ENCODE measurements around the gene USP3.

USP3 gene

GRCh38 chr15:63605816-63606215 lies 101.4 kb downstream of the USP3 start:
- in situ Hi-C loops (cut with MboI; ENCODE audit: low pct_unique_long_range_greater_than_20kb, low sequenced_read_pairs, unreplicated experiment), result loop anchor here (25.0 kb wide), 1 partner anchor 456 kb away; no protein-coding TSS in a partner anchor
- no peak for DNase-seq (ENCODE audit: low spot score)
- no peak for TF ChIP-seq CTCF (IDR thresholded peaks at IDR 0.05; ENCODE audit: extremely low read depth, insufficient read depth, missing control alignments)

- TF ChIP-seq CTCF (IDR thresholded peaks at IDR 0.05; ENCODE audit: extremely low read depth, insufficient read depth, missing control alignments), result no peak
- in situ Hi-C loops (cut with MboI; ENCODE audit: low pct_unique_long_range_greater_than_20kb, low sequenced_read_pairs, unreplicated experiment), result loop anchor here (25.0 kb wide), 1 partner anchor 456 kb away; no protein-coding TSS in a partner anchor
- no peak for DNase-seq (ENCODE audit: low spot score)
Measured at GRCh38 chr15:63606308-63606707, 101.9 kb downstream of the USP3 start.

- no peak for DNase-seq (ENCODE audit: low spot score)
- TF ChIP-seq CTCF (IDR thresholded peaks at IDR 0.05; ENCODE audit: extremely low read depth, insufficient read depth, missing control alignments), result no peak
- in situ Hi-C loops (cut with MboI; ENCODE audit: low pct_unique_long_range_greater_than_20kb, low sequenced_read_pairs, unreplicated experiment), result loop anchor here (25.0 kb wide), 1 partner anchor 453 kb away; no protein-coding TSS in a partner anchor
Measured at GRCh38 chr15:63608989-63609388, 104.6 kb downstream of the USP3 start.

GRCh38 chr15:63609448-63609847 lies 105.1 kb downstream of the USP3 start:
- DNase-seq (ENCODE audit: low spot score), result no peak
- no peak for TF ChIP-seq CTCF (IDR thresholded peaks at IDR 0.05; ENCODE audit: extremely low read depth, insufficient read depth, missing control alignments)
- in situ Hi-C loops (cut with MboI; ENCODE audit: low pct_unique_long_range_greater_than_20kb, low sequenced_read_pairs, unreplicated experiment), result loop anchor here (25.0 kb wide), 1 partner anchor 453 kb away; no protein-coding TSS in a partner anchor

- TF ChIP-seq CTCF (IDR thresholded peaks at IDR 0.05; ENCODE audit: extremely low read depth, insufficient read depth, missing control alignments), result peak; percentile 84
- peak; percentile 83 for DNase-seq (ENCODE audit: low spot score)
- in situ Hi-C loops (cut with MboI; ENCODE audit: low pct_unique_long_range_greater_than_20kb, low sequenced_read_pairs, unreplicated experiment), result loop anchor here (25.0 kb wide), 1 partner anchor 452 kb away; no protein-coding TSS in a partner anchor
Measured at GRCh38 chr15:63610209-63610841, 105.9 kb downstream of the USP3 start.

GRCh38 chr15:63611177-63611576 lies 106.8 kb downstream of the USP3 start:
- in situ Hi-C loops (cut with MboI; ENCODE audit: low pct_unique_long_range_greater_than_20kb, low sequenced_read_pairs, unreplicated experiment), result loop anchor here (25.0 kb wide), 1 partner anchor 451 kb away; no protein-coding TSS in a partner anchor
- DNase-seq (ENCODE audit: low spot score), result no peak
- TF ChIP-seq CTCF (IDR thresholded peaks at IDR 0.05; ENCODE audit: extremely low read depth, insufficient read depth, missing control alignments), result no peak
